ENCODE results near the gene RHOJ.

- TF ChIP-seq POLR2AphosphoS5 (IDR thresholded peaks at IDR 0.05; ENCODE audit: low read depth, low read length) = no peak
- TF ChIP-seq SPI1 (IDR thresholded peaks at IDR 0.05; ENCODE audit: low read depth, low read length) = no peak
- TF ChIP-seq TAF1 (IDR thresholded peaks at IDR 0.05; ENCODE audit: low read depth, low read length) = no peak
- no peak for TF ChIP-seq POLR2A (IDR thresholded peaks at IDR 0.05; ENCODE audit: low read depth, low read length)
Measured at GRCh38 chr14:63342371-63342770, 138.1 kb downstream of the RHOJ start.

Measured in GM12891 (cell line).